GM18870 (cell line): Measurements from ENCODE around the gene DIABLO.
"Not testable (repeated sequence)": the region's sequence is repeated elsewhere in the genome, so short reads cannot be mapped to it uniquely, and the experiment has no call there.

Experiments used
- ATAC-seq: cut with Tn5 transposase; IDR thresholded peaks from one replicate; pipeline ENCODE4 v1.9.1; 2021; ENCODE audit warnings: moderate library complexity; ENCODE audit not compliant: unreplicated experiment

The DIABLO gene

DNA sequence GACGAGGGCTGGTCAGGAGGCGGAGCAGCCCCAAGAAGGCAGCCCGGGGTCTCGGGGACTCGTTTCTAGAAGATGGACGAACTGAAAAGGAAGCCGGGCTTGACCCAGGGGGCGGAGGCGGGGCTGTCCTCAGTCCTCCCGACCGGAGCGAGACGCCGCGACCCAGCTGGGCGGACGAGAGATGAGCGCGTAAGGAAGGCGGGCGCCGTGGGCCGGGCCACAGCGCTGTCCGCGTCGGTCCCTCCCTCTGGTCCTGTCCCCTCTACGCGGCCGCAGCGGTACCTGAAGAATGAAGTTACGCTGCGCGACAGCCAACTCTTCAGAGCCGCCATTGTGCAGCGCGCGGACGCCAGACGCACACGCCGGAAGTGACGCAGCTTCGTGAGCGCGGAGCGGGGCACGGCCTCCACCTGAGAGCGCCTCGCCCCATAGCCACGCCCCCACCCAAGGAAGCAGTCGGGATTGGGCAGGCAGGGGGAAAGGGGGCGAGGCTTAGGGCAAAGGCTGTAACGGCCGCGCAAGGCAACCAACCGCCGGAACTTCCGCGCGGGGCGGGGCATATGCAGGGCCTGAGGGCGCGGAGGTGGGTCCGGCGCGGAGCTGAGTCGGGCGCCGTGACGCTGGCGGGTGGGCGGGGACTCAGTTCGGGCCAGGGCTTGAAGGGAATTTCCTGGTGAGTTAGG lies at the start of gene DIABLO:
Gene DIABLO, minus strand, starts transcription at position 370 of the 683 bp plus-strand sequence. Its CDS starts 38 bp downstream, at position 332.
- ATAC-seq = peak; percentile 76

DNA sequence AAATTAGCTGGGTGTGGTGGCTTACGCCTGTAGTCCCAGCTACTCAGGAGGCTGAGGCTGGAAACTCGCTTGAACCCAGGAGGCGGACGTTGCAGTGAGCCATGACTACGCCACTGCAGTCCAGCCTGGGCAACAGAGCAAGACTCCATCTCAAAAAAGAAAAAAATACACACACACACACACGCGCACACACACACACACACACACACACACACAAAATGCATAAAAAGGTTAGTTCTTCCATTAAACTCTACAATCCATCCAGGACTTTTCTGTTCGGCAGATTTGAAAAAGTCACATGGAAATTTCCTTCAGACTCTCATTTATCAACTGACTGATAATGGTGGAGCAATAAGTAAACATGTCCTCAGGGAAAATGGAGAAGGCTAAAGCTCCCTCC lies 49.6 kb upstream of the DIABLO start:
- no peak for ATAC-seq

DNA sequence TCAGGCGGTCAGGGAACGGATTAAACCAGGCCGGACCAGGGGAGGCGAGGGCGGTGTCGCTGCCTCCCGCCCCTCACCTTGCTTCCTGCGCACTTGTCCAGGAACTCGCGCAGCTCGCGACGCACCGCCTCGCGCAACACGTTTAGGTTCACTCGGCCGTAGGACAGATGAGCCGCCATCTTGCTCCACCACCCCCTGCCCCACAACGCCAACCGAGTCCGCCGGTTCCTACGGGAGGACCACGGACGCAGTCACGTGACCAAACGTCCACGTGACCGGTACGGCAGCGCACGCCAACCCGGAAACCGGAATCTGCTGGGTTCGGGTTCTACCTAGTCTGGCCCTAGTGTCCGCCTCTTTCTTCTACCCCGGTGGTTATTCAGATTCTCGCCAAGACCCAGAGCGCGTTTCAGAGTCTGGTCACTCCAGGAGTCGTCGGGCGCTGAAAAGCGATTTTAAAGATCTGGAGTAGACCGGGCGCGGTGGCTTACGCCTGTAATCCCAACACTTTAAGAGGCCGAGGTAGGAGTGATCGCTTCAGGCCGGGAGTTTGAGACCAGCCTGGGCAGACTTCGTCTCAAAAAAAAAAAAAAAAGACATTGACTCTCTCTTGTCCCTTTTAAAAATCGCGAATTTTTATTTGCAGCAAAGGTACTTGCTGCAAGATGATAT lies 40.5 kb upstream of the DIABLO start, which contains the start of gene VPS33A:
Gene VPS33A, minus strand, starts transcription at position 265 of the 672 bp plus-strand sequence. Its CDS starts 86 bp downstream, at position 179.
- peak; percentile 74 for ATAC-seq

DNA sequence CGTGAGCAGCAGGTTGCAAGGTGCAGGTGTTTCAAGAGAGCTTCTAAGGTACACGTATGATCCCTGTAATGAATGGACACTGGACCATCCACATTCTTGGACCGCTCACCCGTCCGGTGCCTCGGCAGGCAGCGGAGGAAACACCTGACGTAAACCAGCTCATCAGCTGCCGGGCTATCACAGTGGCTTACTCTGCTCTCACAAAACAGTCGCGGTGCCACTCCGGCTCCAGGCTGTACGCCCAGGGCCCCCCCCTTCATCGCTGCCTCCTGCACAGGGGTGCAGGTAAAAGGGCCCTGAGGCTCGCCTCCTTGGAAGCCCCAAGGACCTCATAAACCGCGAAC lies 40.0 kb upstream of the DIABLO start:
- ATAC-seq = peak; percentile 18

DNA sequence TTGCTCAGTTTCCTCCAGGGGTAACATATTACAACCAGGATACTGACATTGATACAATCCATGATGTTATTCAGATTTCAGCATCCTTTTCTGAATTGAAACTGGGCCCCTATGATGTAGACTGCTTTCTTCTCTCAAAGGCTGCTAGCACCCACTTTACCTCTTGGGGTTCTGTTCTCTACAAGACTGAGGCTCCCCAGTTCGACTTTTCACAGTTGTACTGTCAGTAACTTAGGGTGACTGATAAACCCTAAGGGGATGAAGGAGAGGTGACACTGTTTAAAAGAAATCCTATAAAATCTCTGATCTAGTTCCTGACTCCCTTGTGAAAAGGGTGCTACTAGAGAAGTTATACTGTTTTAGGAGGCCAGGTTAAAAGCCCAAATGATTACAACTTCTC lies 39.6 kb upstream of the DIABLO start:
- no peak for ATAC-seq

DNA sequence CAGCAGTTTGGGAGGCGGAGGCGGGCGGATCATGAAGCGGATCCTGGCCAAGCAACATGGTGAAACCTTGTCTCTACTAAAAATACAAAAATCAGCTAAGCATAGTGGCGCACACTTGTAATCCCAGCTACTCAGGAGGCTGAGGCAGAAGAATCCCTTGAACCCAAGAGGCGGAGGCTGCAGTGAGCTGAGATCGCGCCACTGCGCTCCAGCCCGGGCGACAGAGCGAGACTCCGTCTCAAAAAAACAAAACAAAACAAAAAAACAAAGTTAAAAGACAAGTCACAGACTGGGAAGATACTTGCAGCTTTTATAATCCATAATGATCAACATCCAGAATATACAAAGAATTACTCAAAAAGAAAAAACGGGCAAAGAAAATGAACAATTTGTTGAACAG lies 34.9 kb upstream of the DIABLO start:
- not testable (repeated sequence) for ATAC-seq

DNA sequence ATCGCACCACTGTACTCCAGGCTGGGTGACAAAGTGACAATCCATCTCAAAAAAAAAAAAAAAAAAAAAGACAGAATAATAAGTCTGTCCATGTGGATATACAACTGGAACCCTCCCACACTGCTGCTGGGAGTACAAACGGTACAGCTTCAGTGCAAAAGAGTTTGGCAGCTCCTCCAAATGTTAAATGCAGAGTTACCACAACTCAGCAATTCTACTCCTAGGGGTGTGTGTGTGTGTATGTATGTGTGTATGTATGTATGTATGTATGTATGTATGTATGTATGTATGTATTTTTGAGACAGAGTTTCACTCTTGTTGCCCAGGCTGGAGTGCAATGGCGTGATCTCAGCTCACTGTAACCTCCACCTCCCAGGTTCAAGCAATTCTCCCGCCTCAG lies 33.1 kb upstream of the DIABLO start:
- ATAC-seq = not testable (repeated sequence)

DNA sequence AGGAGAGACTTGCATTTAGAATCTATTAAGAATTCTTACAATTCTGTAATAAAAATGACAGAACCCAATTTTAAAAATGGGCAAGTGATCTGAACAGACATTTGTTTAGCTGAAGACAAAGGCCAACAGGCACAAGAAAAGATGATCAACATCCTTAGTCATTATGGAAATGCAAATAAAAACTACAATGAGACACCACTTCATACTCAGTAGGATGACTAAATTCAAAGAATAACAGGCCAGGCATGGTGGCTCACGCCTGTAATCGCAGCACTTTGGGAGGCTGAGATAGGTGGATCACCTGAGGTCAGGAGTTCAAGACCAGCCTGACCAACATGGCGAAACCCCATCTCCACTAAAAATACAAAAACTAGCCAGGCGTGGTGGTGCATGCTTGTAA lies 32.6 kb upstream of the DIABLO start:
- ATAC-seq = not testable (repeated sequence)

DNA sequence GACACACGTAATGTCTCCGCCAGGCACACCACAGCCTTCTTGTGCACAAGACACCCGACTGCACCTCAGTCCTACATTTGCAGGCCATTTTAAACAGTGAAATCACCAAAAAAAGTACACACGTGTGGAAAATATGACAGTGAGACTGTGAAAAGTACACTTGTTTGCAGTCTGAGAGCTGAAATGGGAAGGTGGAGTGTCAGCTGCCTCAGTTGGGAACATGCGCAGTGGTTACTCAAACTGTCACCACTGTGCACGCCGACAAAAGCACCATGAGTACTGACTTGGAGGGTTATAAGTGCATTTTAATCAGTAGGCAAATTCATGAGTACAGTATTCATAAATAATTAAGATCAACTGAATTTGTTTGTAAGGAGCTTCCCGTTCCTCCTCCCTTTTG lies 24.7 kb upstream of the DIABLO start:
- no peak for ATAC-seq

DNA sequence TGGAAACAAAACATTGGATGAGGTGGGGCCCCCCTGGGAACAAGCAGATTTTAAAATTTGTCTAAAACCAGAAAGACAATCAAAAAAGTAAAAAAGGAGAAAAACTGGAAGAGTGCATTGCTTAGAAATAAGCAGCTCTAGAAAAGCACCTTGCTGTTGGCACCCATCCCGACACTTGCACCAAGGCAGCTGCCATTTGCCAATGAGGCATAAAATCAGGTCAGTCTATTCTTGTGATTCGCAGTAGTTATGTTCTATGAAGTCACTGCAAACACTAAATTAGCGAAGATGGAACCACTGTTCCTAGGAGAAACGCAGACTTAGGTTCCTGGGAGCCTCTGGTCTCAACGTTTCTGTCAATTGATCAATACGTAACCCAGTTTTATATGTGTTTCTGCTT lies 24.2 kb upstream of the DIABLO start:
- ATAC-seq = no peak

DNA sequence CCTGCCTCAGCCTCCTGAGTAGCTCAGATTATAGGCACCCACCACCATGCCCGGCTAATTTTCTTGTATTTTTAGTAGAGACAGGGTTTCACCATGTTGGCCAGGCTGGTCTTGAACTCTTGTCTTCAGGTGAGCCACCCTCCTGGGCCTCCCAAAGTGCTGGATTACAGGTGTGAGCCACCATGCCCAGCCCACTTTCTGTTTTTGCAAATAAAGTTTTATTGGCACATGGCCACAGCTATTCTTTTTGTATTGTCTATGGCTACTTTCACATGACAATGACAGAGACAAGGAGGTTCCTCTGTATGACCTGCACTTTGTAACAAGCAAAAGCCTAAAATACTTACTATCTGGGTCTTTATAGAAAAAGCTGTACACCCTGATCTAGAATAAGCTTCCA lies 19.7 kb upstream of the DIABLO start:
- no peak for ATAC-seq

DNA sequence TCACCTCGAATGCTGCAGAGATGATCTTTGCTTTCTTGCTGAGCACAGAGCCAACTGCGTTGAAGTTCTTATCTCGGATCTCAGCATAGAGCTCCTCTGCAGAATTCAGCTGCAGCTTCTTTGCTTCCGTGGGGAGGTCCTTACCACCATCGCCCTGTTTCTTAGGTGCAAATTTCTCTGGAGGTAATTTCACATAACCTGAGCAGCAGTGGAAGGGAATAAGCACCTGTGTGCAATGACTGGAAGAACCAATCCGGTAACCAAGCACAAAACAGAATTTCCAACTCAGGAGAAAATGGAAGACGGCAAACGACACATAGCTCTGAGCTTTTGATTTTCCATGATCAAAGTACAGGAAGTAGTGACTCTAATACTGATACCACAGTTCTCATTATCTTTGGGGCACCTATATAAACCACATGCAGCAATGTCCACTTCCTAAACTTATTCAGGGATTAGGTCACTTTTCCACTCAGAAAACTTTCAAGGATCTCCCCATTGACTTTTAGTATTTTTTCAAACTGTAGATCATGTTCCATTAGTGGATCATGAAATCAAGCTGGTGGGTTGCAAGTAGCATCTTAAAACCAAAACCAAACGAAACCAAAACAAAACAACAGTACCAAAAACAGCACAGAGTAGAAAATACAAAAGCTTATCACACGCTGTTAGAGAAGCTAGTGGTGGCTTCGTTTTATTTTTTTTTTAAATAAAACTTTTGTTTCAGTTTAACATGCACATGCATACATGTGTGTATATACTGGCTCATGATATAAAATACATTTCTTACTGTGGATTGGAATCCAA lies 18.9 kb upstream of the DIABLO start:
- ATAC-seq = no peak

DNA sequence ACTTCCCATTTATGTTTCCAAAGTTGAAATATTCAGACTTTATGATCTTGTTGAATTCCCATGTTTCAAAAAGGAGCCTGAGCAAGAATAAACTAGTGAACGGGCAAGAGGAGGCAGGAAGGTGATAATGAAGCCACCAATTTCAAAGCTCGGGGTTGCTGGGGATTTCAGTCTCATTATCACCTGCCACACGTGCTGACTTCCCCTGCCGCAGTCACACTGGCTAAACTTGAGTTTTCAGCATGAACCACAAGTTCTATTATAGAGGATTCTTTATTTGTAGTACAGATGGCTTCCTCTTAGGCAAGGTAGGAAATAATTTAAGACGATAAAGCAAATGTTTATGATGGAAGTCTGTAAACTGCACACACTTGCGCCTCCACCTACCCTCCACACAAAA lies 18.1 kb upstream of the DIABLO start:
- ATAC-seq = no peak

DNA sequence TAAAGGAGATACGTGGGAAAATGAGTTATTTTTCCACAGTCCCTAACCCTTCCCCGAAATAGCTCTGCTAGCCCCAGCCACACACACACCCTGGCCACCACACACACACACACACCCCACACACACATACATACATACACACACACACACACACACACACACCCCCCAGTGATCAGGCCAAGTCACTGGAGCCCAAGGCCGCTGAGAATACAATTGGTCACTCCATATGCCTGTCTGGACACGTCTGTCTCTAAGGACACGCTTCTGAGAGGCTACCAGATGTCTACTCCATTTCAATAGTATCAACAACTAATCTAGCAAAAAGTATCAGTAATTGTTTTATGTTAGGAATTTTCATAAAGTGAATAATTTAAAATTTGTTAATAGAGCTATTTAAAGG lies 13.0 kb upstream of the DIABLO start:
- ATAC-seq = no peak

DNA sequence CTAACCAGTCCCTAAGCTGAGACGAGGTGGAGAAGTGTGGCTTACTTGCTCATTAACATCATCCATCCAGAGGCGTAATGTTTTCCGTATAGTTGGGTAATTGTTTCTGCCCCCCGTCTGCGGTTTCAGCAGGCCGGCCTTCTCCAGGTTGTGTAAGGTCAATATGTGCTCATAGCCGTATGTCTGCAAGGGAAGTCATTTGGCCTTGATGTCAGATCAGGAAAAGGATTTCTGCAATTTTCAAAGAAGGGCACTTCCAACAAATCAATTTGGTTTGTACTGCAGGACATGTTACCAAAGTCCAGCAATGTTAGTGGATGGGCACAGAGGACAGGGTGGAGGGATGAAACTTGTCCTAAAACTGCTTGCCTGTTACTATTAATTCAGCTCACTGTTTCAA lies 9.9 kb upstream of the DIABLO start:
- ATAC-seq = no peak

DNA sequence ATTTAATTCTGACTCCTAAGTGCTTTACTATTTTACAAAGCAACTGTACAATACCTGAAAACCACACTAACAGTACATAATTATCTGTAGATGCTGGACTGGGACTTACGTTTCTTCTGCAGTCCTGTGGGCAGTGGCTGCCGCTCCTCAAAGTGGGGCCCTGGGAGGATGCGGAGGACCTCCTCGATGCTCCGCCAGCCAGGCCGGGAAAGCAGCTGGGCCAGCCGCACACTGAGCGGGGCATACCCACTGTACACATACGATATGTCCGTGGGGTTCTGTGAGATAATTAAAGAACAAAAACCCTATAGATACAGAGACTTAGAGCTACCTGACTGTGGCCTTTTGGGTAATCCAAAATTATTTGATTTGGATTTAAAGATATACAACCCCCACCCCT lies 6.8 kb upstream of the DIABLO start:
- no peak for ATAC-seq

DNA sequence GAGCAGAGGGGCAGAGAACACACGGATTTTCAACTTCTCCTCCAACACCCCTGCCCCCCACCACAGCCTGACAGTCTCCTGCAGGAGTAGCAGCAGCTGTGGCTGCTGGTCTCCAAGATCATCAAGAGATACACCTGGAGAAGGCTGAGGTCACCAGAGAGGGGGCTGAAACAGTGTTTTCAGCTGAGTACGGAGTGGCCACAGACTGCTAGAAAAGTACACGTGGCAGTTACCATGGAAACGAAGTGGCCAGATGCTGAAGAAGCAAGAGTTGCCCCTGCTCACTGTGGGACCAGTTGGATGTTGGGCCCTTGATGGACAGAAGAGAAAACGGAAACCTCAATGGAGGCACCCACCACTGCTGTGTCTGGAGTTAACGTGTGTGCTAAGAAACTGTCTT lies 4.9 kb upstream of the DIABLO start:
- ATAC-seq = no peak

DNA sequence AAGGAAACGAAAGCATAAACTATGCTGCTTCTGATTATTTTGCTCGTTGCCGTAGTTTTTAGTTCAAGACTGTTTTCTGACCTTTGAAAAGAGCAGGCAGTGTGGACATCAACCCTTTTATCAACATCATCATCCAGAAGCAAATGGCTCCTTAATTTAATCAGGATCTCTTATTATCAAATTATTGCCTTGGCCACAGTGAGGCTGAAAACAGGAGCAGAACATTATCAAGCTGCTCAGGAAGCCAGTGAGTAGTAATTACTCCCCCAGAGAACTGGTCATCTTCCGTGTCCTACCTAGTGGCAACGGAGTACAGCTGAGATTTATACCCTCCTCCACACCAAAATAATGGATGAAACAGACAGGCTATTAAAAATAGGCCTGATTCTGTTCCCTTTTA lies 2.2 kb upstream of the DIABLO start:
- ATAC-seq = no peak

DNA sequence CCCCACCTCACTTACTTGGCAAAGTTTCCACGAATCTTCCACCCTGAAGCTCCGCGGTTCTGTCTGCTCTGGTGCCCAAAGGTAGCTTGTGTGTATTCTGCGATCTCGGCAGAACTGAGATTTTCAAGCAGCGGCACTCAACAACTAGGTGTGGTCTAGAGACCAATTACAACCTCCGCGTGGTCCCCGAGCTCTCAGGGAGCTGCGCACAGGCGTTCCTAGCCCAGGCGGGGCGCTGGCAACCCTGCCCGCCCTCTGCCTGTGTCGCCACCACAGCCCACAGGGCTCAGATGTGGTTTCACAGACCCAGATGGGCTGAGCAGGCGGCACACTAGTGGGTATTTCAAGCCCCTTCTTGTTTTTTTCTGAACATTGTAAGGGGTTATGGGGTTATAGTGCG lies 1.5 kb upstream of the DIABLO start:
- no peak for ATAC-seq

DNA sequence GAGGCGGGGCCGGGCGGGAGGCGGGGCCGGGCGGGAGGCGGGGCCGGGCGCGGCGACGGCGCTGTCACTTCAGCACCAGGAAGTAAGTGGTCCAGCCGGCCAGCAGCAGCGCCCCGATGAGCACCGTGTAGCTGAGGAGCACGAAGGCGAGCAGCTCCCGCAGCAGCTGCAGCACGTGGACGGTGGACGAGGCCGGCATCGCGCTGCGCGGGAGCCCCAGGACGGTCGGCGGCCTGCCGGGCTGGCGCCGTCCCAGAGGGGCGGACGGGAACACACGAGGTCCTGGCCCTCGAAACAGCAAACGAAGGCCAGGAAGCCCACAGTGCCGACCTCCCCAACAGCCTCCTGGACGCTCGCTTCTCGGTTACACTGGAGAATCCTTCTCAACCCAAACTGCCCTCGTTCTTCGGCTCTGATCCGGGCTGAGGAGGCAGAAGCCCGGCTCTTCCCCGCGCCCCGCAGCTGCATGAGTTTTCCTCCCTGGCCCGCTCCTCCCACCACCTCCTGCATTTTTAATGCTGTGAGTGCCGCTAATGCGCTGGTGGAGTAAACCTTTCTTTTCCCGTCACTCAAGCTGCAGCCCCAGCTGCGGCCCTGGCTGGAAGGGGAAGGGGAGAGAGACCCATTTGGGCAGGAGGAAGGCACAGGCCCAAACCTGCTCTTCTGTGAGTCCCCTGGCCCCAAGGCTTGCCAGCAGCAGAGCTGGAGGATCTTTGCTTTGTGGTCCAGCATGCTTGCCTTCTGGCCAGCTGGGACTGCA lies 694 bp upstream of the DIABLO start:
- ATAC-seq = peak; percentile 42

DNA sequence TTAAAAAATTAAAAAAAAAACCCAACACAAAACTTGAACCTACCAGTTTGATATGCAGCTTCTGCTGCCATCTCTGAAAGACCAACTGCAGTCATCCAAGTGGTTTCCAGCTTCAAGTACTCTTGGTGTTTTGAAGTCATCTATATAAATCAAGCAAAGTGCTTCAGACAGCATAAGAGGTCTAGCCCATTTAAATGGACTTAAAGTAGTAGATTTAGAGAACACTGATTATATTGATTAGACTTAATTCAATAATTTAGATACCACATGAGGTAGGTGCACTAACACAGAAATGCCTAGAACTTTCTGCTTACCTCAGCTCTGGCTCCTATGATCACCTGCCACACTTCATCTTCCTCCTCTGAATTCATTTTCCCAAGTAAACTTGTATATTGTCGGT lies 9.4 kb downstream of the DIABLO start:
- no peak for ATAC-seq
